Measurements from ENCODE around the gene AHRR.

- TF ChIP-seq SIN3A (IDR thresholded peaks at IDR 0.05; ENCODE audit: borderline replicate concordance, insufficient read depth, low read length) (no peak), POLR2AphosphoS5 (IDR thresholded peaks at IDR 0.05; ENCODE audit: low read depth, low read length) (no peak), TAF1 (IDR thresholded peaks at IDR 0.05; ENCODE audit: borderline replicate concordance, insufficient read depth, low read length) (no peak)
These were observed 53.9 kb downstream of the AHRR start for GRCh38 chr5:375336-375920.

Data from PFSK-1 (cell line).